Activated T-helper 1 cell treated with anti-CD3 and anti-CD28 coated beads, Interleukin-12 subunit alpha, Interleukin-12 subunit beta, Interleukin-2, Interleukin-4 antibody, amounts not matched to agents 30 ng/mL and 10 ng/mL and 1 ng/mL, durations not matched to agents 14 hours and 24 hours and 36 hours (primary cell): ENCODE results near the gene C18orf32. TPM values are rescaled to one million over a fixed set of nuclear protein-coding genes. Genes with fewer than 3 reads are reported as not detected.

ENCODE experiments used
- DNase-seq: peaks from one replicate; pipeline ENCODE4 v3.0.0; 2021; ENCODE audit warnings: low spot score
- H3K27ac Mint-ChIP-seq: one replicate; pipeline ENCODE4 v1.8.0; 2021; ENCODE audit warnings: mild to moderate bottlenecking, mixed read lengths
- H3K27me3 Mint-ChIP-seq: one replicate; pipeline ENCODE4 v1.8.0; 2022; ENCODE audit warnings: mild to moderate bottlenecking, moderate library complexity, mixed read lengths; ENCODE audit not compliant: insufficient read depth
- H3K36me3 Mint-ChIP-seq: one replicate; pipeline ENCODE4 v1.8.0; 2021; ENCODE audit warnings: low read depth, mixed read lengths
- H3K4me1 Mint-ChIP-seq: one replicate; pipeline ENCODE4 v1.8.0; 2021; ENCODE audit warnings: low read depth, mixed read lengths
- H3K4me3 Mint-ChIP-seq: one replicate; pipeline ENCODE4 v1.8.0; 2021; ENCODE audit warnings: mild to moderate bottlenecking, moderate library complexity, mixed read lengths
- H3K9me3 Mint-ChIP-seq: one replicate; pipeline ENCODE4 v1.8.0; 2021; ENCODE audit warnings: mixed read lengths
- intact Hi-C: fragments of 100-400 bp; cut with micrococcal nuclease; formaldehyde crosslinking; loops from one replicate; pipeline ENCODE4 v1.15.1; 2024
- total RNA-seq: library from RNA; stranded (reverse); gene quantifications from 2 replicates; pipeline ENCODE4 v1.2.3, GENCODE V29; 2022

C18orf32 gene
- total RNA-seq, 1 donor from 2014 or later, result 28.7 TPM

- intact Hi-C loops, result no loop called here
- Mint-ChIP-seq H3K4me3 (no peak overlapping the region), H3K27me3 (no peaks in the 10 kb centered on the region), H3K9me3 (no peaks in the 10 kb centered on the region), H3K4me1 (no peaks in the 10 kb centered on the region), H3K36me3 (peaks cover 9% of the 10 kb centered on the region), H3K27ac (no peak overlapping the region)
- DNase-seq, result no peak
Measured at GRCh38 chr18:49431165-49431962, 55.7 kb downstream of the C18orf32 start.

Other genes starting within 250 kb of the C18orf32 start
- 56.9 and 66.1 TPM in 2 replicates for gene DYM, start 26.6 kb downstream of the C18orf32 start, total RNA-seq
- 2,043 and 2,063 TPM in 2 replicates for gene RPL17, start 5.2 kb upstream of the C18orf32 start, total RNA-seq
- gene LIPG, start 74.8 kb upstream of the C18orf32 start, total RNA-seq, result 0.29 and 0.88 TPM in 2 replicates